ENCODE results near the gene DPEP2.

DPEP2 gene

DNA sequence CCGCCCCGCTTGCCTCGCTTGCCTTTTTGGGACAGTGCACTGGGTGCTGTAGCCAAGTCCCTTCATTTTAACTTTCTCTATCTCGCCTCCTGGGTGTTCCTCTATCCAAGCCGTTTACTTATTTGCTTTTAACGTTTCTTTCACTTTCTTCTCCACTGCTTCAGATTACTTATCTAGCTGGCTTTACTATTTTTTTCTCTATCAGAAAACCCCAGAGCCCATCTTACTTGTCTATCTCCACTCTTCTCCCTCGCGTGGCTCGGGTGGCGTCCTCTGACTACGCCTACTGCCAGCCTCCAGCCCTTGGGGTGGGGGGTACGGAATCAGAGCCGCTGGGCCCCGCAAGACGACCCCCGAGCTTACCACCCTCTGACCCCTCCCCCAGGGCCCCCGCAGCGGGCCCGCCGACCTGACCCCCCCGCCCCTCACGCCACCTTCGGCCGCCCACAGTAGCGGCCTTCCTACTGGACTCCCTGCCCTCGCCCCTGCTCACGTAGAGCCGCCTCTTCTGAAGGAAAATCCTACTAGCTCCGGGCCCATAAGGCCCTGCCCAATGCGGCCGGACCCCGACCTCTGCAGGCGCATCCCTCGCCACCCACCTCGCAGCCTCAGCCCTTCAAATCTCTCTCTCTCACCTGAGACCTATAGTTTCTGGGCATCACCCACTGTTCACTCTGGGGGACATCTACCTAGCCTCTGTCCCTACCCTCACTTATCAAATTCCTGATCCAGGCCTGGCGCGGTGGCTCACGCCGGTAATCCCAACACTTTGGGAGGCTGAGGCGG is 29.8 kb downstream of the DPEP2 start:
- TF ChIP-seq FOXP2 (optimal IDR thresholded peaks at IDR 0.05; ENCODE audit: borderline replicate concordance, extremely low read depth, extremely low read length, insufficient read depth) (no peak), SIN3A (IDR thresholded peaks at IDR 0.05; ENCODE audit: borderline replicate concordance, insufficient read depth, low read length) (no peak), TAF1 (IDR thresholded peaks at IDR 0.05; ENCODE audit: borderline replicate concordance, insufficient read depth, low read length) (no peak), POLR2AphosphoS5 (IDR thresholded peaks at IDR 0.05; ENCODE audit: low read depth, low read length) (no peak)
- TF ChIP-seq, protein P1, sequence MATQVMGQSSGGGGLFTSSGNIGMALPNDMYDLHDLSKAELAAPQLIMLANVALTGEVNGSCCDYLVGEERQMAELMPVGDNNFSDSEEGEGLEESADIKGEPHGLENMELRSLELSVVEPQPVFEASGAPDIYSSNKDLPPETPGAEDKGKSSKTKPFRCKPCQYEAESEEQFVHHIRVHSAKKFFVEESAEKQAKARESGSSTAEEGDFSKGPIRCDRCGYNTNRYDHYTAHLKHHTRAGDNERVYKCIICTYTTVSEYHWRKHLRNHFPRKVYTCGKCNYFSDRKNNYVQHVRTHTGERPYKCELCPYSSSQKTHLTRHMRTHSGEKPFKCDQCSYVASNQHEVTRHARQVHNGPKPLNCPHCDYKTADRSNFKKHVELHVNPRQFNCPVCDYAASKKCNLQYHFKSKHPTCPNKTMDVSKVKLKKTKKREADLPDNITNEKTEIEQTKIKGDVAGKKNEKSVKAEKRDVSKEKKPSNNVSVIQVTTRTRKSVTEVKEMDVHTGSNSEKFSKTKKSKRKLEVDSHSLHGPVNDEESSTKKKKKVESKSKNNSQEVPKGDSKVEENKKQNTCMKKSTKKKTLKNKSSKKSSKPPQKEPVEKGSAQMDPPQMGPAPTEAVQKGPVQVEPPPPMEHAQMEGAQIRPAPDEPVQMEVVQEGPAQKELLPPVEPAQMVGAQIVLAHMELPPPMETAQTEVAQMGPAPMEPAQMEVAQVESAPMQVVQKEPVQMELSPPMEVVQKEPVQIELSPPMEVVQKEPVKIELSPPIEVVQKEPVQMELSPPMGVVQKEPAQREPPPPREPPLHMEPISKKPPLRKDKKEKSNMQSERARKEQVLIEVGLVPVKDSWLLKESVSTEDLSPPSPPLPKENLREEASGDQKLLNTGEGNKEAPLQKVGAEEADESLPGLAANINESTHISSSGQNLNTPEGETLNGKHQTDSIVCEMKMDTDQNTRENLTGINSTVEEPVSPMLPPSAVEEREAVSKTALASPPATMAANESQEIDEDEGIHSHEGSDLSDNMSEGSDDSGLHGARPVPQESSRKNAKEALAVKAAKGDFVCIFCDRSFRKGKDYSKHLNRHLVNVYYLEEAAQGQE (IDR thresholded peaks at IDR 0.05; ENCODE audit: insufficient read depth in 1 of 2, low read depth in 2 of 2, low read length in 2 of 2): no peak

DNA sequence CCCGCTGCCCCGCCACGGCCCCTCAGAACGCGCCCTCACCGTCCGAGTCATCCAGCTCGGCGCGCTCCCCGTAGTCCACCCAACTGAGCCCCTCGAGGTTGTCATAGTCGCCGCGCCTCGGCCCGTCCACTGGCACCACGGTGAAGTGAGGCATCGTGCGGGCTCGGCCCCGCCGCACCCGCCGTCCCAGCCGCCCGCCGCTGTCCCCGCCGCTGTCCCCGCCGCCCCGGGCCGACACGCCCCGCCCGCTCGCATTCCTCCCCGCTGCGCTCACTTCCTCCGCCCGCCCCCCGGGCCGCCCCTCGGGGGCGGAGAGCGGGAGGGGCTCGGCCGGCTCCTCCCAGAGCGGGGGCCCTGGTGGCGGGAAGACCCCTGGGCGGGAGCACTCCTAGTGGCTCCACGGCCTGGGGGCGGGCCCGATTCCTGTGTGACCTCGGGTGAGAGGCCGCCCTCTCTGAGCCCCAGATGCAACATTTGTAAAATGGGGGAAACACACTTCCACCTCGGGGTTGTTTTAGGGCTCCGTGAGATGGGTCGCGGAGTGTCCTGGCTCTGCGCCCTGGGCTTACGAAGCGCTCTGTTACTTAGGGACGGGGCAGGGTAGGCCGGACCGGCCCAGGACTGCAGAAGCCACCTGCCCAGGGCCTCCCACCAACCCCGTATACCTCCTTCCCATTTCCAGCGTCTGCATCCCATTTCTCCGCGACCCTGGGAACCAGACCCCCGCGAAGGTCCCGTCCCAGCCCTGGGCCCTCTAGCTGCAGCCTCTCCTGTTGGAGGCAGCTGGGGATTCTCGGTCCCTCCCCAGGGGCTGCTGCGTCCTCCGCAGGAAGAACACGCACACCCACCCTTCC is 30.7 kb downstream of the DPEP2 start, which contains the start of gene SLC12A4:
TSS of gene SLC12A4 (minus strand) at position 238 of the 854 bp plus-strand sequence. CDS start at position 154, 84 bp downstream.
- no peak for TF ChIP-seq POLR2AphosphoS5 (IDR thresholded peaks at IDR 0.05; ENCODE audit: low read depth, low read length)
- TF ChIP-seq SIN3A (IDR thresholded peaks at IDR 0.05; ENCODE audit: borderline replicate concordance, insufficient read depth, low read length): no peak
- no peak for TF ChIP-seq TAF1 (IDR thresholded peaks at IDR 0.05; ENCODE audit: borderline replicate concordance, insufficient read depth, low read length)
- TF ChIP-seq FOXP2 (optimal IDR thresholded peaks at IDR 0.05; ENCODE audit: borderline replicate concordance, extremely low read depth, extremely low read length, insufficient read depth): no peak
- TF ChIP-seq, protein P1 (IDR thresholded peaks at IDR 0.05; ENCODE audit: insufficient read depth in 1 of 2, low read depth in 2 of 2, low read length in 2 of 2): no peak

DNA sequence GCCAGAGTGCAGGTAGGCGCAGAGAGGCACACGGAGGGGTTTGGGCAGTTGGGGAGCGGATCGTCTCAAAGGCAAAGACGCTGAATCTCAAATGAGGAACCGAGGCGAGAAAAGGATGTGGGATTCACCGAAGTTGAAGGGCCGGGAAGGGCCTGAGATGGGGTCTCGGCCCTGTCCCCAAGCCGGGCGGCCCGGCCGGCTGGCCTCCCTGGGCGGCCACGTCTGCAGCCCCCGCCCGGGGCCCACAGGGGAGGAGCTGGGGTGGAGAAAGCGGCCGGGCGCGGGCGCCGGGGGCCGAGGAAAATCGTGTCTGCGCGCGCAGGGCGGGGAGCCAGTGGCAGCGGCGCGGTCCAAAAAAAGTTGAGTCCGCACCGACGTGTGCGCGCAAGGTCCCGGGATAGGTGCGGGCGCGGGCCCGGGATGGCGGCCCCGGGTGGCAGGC is 31.3 kb downstream of the DPEP2 start:
- TF ChIP-seq TAF1 (IDR thresholded peaks at IDR 0.05; ENCODE audit: borderline replicate concordance, insufficient read depth, low read length) (no peak), POLR2AphosphoS5 (IDR thresholded peaks at IDR 0.05; ENCODE audit: low read depth, low read length) (no peak), SIN3A (IDR thresholded peaks at IDR 0.05; ENCODE audit: borderline replicate concordance, insufficient read depth, low read length) (no peak), FOXP2 (optimal IDR thresholded peaks at IDR 0.05; ENCODE audit: borderline replicate concordance, extremely low read depth, extremely low read length, insufficient read depth) (no peak)
- TF ChIP-seq, protein P1 (IDR thresholded peaks at IDR 0.05; ENCODE audit: insufficient read depth in 1 of 2, low read depth in 2 of 2, low read length in 2 of 2): no peak

DNA sequence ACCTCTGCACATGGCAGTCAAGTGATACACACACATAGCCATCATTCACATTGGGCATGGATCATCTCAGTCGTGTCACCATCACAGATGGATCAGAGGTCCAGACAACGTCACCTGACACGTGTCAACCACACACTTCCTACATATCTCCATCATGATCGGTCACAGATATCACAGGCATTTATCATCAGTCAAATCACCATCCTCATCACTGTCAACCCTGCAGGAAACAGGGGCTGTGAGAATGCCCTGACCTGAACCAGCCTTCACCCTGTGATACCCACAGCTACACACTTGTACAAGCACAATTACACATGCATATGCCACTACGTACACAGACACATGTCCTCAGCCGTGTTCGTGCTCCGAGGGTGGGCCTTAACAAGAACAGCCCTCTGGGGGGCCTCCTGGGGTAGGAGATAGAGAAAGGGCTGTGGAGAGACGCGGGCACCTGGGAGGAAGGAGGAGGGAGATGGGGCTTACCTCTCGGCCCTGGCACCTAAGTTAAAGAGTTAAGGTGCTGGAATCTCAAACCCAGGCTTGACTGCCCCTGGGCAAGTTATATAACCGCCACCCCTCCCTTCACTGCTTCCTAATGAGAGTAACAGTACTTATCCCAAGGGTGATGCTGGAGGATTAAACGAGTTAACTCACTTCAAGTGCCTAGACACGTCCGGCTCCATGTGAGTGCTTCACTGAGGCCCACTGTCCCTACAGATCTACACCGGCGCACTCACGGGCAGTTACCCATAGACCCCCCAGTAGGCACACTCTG is 31.9 kb downstream of the DPEP2 start:
- TF ChIP-seq, protein P1 (IDR thresholded peaks at IDR 0.05; ENCODE audit: insufficient read depth in 1 of 2, low read depth in 2 of 2, low read length in 2 of 2): no peak
- TF ChIP-seq FOXP2 (optimal IDR thresholded peaks at IDR 0.05; ENCODE audit: borderline replicate concordance, extremely low read depth, extremely low read length, insufficient read depth) (no peak), POLR2AphosphoS5 (IDR thresholded peaks at IDR 0.05; ENCODE audit: low read depth, low read length) (no peak), TAF1 (IDR thresholded peaks at IDR 0.05; ENCODE audit: borderline replicate concordance, insufficient read depth, low read length) (no peak)

Data from PFSK-1 (cell line).